H4 (cell line): ENCODE results near the gene NKD1. TPM values are rescaled to one million over a fixed set of nuclear protein-coding genes. Genes with fewer than 3 reads are reported as not detected.

Experiments used
- DNase-seq: peaks from one replicate; pipeline ENCODE4 v3.0.0-alpha.2; 2015; ENCODE audit warnings: low spot score
- total RNA-seq: library from RNA; depleted of rRNA; stranded (reverse); fragments of >200 nt; shearing (Covaris generic); gene quantifications from 2 replicates; pipeline ENCODE4 v1.2.3, GENCODE V29; 2014

NKD1 gene
- total RNA-seq, 1 experiment from 2014 or later = 0.21 TPM

- no peak for DNase-seq
Observed at GRCh38 chr16:50645563-50646220, 97.5 kb downstream of the NKD1 start.

GRCh38 chr16:50646345-50646744, 98.1 kb downstream of the NKD1 start:
- DNase-seq = no peak

GRCh38 chr16:50651835-50652438, 103.7 kb downstream of the NKD1 start:
- DNase-seq = no peak

- DNase-seq = no peak
Observed at GRCh38 chr16:50652836-50653425, 104.7 kb downstream of the NKD1 start.

GRCh38 chr16:50653633-50654519, 105.7 kb downstream of the NKD1 start:
- DNase-seq = no peak

GRCh38 chr16:50655558-50656055, 107.4 kb downstream of the NKD1 start:
- no peak for DNase-seq

- DNase-seq = no peak
Observed at GRCh38 chr16:50657241-50657640, 109.0 kb downstream of the NKD1 start.

GRCh38 chr16:50659806-50660205, 111.6 kb downstream of the NKD1 start:
- DNase-seq = no peak

- no peak for DNase-seq
Observed at GRCh38 chr16:50662306-50662940, 114.2 kb downstream of the NKD1 start.

- no peak for DNase-seq
Observed at GRCh38 chr16:50664270-50664669, 116.1 kb downstream of the NKD1 start.

- DNase-seq = peak; percentile 53
Observed at GRCh38 chr16:50665128-50665878, 117.1 kb downstream of the NKD1 start.

GRCh38 chr16:50666658-50667496, 118.7 kb downstream of the NKD1 start:
- no peak for DNase-seq

- DNase-seq = no peak
Observed at GRCh38 chr16:50667497-50668367, 119.5 kb downstream of the NKD1 start.

GRCh38 chr16:50668368-50669008, 120.3 kb downstream of the NKD1 start:
- no peak for DNase-seq

- DNase-seq = no peak
Observed at GRCh38 chr16:50669741-50670140, 121.5 kb downstream of the NKD1 start.

- no peak for DNase-seq
Observed at GRCh38 chr16:50670476-50670875, 122.3 kb downstream of the NKD1 start.

- DNase-seq = no peak
Observed at GRCh38 chr16:50671644-50672260, 123.6 kb downstream of the NKD1 start.
